HG02759 (cell line): ENCODE measurements around the gene LEKR1.
"Not testable (repeated sequence)": the region's sequence is repeated elsewhere in the genome, so short reads cannot be mapped to it uniquely, and the experiment has no call there.

Experiments
- ATAC-seq: cut with Tn5 transposase; IDR thresholded peaks from one replicate; pipeline ENCODE4 v1.9.1; 2021; ENCODE audit warnings: mild to moderate bottlenecking, moderate library complexity; ENCODE audit not compliant: unreplicated experiment

Gene LEKR1

GRCh38 chr3:156897851-156898250 lies 71.7 kb downstream of the LEKR1 start:
- not testable (repeated sequence) for ATAC-seq

GRCh38 chr3:156898296-156898880 lies 72.2 kb downstream of the LEKR1 start:
- no peak for ATAC-seq

DNA sequence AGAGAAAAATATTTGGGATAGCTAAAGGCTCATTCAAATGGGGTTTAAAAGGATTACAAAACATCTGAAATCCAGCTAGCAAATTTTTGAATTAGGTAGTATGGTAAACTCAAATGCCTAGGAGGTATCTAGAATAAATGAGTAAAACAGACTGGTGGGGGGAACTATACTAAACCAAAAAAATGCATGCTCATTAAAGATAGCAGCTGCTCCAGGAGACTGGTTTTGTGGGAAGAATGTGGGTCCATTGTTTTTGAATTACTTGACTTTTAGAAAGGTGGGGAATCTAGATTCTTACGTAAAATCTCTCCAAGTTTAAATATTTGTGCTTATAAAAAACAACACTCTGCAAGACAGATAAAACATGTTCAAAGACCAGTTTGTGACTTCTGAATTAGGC lies 73.8 kb downstream of the LEKR1 start:
- ATAC-seq = no peak

- no peak for ATAC-seq
Observed at GRCh38 chr3:156902916-156903315, 76.8 kb downstream of the LEKR1 start.

DNA sequence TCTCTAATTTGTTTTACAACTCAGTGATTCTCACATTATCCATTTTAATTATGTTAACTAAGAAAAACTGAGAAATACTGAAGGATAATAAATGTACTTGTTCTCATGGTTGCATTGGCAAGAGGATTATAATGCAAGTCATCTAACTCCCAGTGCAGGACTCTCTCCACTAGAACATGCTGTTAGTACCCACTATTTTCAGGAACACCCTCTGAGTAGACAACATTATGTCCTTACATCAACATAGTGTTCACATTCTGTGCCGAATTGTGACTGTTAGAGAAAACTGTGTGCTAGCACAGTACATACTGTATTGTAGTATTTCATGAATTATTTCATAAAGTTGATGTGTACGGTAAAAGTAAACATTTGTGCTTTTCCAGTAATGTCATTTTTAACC lies 80.1 kb downstream of the LEKR1 start:
- no peak for ATAC-seq

- ATAC-seq = no peak
Observed at GRCh38 chr3:156908398-156908797, 82.2 kb downstream of the LEKR1 start.

DNA sequence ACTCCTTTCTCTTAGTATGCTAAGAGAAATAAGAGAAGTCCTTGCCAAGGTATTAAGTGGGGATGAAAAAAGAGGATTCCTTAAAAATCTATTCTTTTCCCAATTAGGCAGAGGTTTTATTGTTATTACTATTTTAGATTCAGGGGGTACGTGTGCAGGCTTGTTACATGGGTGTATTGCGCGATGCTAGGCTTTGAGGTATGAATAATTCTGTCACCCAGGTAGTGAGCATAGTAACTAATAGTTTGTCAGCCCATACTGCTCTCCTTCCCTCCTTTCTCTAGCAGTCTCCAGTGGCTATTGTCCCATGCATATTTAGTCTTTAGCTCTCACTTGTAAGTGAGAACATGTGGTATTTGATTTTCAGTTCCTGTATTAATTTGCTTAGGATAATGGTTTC lies 83.9 kb downstream of the LEKR1 start:
- no peak for ATAC-seq

DNA sequence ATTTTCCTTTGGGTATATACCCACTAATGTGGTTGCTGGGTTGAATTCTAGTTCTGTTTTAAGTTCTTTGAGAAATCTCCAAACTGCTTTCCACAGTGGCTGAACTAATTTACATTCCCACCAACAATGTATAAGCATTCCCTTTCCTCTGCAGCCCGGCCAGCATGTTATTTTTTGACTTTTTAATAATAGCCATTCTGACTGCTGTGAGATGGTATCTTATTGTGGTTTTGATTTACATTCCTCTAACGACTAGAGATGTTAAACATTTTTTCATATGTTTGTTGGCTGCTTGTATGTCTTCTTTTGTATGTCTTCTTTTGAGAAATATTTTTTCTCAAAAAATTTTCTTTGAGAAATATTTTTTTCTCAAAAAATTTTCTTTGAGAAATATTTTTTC lies 84.7 kb downstream of the LEKR1 start:
- ATAC-seq = not testable (repeated sequence)

- ATAC-seq = not testable (repeated sequence)
Observed at GRCh38 chr3:156914300-156914699, 88.1 kb downstream of the LEKR1 start.

- ATAC-seq = no peak
Observed at GRCh38 chr3:156915372-156915771, 89.2 kb downstream of the LEKR1 start.

DNA sequence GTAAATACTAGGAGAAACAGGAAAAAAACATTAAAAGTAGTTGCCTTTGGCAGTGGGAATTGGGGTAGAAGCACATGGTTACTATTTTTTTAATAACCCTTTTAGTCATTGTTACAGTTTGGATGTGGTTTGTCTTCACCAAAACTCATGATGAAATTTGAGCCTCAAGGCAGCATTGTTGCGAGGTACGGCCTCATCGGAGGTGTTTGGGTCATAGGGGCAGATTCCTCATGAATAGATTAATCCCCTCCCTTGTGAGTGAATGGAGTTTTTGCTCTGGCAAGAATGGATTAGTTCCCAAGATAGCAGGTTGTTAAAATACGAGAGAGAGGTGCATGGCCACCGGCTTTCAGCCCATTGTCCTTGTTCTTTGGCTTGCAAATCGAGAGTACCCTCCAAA lies 92.6 kb downstream of the LEKR1 start:
- ATAC-seq = no peak

GRCh38 chr3:156919818-156920217 lies 93.7 kb downstream of the LEKR1 start:
- ATAC-seq = no peak

- no peak for ATAC-seq
Observed at GRCh38 chr3:156920399-156920798, 94.2 kb downstream of the LEKR1 start.

DNA sequence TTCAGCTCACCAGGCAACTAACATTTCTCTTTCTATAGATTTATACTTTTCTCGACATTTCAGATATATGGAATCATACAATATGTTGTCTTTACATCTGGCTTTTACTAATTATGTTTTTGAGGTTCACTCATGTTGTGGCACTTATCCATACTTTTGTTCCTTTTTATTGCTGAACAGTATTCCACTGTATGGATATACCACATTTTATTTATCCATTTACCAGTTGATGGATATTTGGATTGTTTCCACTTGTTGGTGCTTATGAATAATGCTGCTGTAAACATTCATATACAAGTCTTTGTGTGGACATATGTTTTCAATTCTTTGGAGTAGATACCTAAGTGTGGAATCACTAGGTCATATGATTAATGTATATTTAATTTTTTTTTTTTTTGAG lies 97.2 kb downstream of the LEKR1 start:
- ATAC-seq = no peak

DNA sequence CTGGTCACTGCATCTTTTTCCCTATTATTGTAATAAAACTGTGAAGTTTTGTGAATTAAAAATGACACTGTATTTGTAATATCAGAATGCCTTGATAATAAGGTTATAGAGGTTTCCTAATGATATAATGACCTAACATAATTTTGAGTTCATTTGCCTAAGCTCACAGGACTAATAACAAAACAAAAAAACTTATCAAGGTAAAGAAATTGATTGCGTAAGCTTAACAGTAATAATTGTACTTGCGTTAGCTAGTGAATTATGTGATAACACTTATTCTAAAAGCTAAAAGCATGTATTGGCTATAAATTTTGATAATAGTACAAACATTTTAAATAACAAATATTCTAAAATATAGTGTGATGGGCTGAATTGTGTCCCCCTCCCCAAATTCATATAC lies 112.6 kb downstream of the LEKR1 start:
- no peak for ATAC-seq

- ATAC-seq = no peak
Observed at GRCh38 chr3:156939315-156939714, 113.2 kb downstream of the LEKR1 start.

GRCh38 chr3:156941311-156941710 lies 115.2 kb downstream of the LEKR1 start:
- ATAC-seq = no peak

DNA sequence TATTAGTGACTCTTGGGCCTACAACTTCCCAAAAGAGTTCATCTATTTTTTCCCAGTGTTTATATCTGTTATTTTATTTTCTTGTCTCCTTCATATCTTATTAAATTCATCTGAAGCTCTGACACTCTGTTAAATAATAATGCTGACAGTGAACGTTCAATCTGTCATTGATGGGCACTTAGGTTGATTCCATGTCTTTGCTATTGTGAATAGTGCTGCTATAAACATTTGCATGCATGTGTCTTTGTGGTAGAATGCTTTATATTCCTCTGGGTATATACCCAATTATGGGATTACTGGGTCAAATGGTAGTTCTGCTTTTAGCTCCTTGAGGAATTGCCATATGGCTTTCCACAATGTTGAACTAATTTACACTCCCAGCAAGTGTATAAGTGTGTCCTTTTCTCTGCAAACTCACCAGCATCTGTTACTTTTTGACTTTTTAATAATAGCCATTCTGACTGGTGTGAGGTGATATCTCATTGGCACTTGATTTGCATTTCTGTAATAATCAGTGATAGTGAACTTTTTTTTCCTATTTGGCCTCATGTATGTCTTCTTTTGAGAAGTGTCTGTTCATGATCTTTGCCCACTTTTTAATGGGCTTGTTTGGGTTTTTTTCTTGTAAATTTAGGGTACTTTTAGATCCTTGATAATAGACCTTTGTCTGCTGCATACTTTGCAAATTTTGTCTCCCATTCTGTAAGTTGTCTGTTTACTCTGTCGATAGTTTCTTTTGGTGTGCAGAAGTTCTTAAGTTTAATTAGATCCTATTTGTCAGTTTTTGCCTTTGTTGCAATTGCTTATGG lies 122.5 kb downstream of the LEKR1 start:
- ATAC-seq = no peak

GRCh38 chr3:156952011-156952410 lies 125.9 kb downstream of the LEKR1 start:
- ATAC-seq = no peak

DNA sequence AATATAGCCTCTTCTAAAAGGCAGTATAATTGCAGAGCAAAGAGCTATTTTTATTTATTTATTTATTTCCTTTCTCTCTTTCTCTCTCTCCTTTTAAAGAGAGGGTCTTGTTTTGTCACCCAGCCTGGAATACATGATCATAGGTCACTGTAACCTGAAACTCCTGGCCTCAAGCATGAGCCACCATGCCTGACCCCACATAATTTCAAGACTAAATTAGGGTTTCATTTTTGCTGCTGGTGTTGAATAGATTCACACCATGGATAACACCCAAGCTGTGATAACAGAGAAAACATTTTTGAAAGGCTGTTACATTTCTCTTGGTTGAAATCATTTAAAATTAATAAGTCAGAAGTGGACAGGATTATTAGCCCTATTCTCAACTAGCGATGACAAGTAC lies 131.6 kb downstream of the LEKR1 start:
- ATAC-seq = peak; percentile 99

DNA sequence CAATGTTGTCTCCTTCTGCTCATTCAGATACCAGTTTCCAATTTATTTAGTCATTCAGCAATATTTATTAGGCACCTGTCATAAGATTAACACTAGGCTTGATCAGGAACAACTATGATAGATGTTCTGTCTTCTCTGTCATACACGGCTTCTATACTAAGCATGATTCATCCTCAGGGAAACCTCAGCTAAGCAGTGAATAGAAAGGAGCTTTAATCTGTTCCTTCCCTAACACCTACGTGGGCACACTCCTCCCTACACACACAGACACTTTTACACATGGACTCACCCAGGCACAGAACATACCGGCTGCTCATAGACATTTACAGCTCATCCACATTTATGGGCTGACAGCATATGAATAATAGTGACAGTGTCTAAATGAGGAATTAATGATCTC lies 136.9 kb downstream of the LEKR1 start:
- no peak for ATAC-seq

DNA sequence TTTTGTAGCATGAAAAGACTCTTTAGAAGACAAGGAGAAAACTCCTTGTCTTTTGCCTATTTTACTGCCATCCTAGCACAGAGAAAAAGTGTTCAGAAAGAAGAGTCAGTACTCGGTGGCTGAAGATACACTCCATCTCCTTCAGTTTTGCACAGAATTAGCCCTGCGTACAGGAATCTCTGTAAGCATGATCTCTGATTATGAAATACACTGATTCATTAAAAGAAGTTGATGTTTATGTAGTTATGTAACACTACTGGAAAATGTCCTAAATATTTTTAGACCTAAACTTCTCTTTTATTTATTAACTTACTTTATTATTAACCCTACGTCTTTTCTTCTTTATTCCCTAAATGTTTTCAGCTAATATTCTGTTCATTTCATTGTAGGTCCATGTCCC lies 138.4 kb downstream of the LEKR1 start:
- ATAC-seq = no peak

DNA sequence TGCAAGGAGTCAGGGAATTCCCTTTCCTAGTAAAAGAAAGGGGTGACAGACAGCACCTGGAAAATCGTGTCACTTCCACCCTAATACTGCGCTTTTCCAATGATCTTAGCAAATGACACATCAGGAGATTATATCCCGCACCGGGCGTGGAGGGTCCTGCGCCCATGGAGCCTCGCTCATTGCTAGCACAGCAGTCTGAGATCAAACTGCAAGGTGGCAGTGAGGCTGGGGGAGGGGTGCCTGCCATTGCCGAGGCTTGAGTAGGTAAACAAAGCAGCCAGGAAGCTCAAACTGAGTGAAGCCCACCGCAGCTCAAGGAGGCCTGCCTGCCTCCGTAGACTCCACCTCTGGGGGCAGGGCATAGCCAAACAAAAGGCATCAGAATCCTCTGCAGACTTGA lies 140.2 kb downstream of the LEKR1 start:
- not testable (repeated sequence) for ATAC-seq
